ENCODE measurements around the gene NTSR1.

NTSR1 gene

DNA sequence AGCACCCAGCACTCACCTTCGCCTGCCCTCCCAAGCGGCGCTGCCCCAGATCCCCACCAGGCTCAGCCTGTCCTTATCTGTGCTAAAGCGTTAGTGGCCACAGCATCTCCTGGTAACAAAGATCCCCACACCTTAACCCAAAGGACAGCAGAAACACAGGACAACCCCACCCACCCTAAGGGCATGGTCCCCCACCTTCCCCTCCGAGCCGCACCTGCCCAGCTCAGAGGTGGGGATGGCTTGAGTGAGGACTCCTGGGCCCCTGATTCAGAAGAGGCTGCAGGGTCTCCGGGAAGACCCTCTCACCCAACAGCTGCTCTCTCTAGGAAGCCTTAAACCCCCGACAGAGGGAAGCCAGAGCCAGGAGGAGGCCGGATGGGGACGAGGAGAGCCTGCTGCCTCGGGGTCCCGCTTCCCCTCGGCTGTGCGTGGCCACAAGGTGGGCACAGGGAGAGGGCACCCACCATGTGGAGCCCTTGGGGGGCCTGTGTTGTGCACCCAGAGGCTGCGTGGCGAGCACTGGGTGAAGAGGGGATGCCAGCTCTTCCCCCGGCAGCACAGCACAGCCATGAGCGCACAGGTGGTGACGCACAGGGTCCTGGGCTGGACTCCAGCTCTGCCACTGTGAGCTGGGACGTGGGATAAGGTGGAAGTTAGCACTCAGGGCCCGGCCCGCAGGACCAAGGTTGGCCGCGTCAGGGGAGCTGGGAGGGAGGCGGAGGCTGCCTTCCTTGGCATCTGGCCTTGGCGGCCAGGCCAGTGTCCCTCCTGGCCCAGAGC is 55.7 kb downstream of the NTSR1 start:
- TF ChIP-seq SPI1 (IDR thresholded peaks at IDR 0.05; ENCODE audit: borderline replicate concordance, low read depth) = no peak
- TF ChIP-seq, protein P1, sequence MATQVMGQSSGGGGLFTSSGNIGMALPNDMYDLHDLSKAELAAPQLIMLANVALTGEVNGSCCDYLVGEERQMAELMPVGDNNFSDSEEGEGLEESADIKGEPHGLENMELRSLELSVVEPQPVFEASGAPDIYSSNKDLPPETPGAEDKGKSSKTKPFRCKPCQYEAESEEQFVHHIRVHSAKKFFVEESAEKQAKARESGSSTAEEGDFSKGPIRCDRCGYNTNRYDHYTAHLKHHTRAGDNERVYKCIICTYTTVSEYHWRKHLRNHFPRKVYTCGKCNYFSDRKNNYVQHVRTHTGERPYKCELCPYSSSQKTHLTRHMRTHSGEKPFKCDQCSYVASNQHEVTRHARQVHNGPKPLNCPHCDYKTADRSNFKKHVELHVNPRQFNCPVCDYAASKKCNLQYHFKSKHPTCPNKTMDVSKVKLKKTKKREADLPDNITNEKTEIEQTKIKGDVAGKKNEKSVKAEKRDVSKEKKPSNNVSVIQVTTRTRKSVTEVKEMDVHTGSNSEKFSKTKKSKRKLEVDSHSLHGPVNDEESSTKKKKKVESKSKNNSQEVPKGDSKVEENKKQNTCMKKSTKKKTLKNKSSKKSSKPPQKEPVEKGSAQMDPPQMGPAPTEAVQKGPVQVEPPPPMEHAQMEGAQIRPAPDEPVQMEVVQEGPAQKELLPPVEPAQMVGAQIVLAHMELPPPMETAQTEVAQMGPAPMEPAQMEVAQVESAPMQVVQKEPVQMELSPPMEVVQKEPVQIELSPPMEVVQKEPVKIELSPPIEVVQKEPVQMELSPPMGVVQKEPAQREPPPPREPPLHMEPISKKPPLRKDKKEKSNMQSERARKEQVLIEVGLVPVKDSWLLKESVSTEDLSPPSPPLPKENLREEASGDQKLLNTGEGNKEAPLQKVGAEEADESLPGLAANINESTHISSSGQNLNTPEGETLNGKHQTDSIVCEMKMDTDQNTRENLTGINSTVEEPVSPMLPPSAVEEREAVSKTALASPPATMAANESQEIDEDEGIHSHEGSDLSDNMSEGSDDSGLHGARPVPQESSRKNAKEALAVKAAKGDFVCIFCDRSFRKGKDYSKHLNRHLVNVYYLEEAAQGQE (IDR thresholded peaks at IDR 0.05; ENCODE audit: insufficient replicate concordance, low read depth) = no peak
- no peak for TF ChIP-seq POLR2AphosphoS5 (IDR thresholded peaks at IDR 0.05; ENCODE audit: low read depth)
- no peak for TF ChIP-seq GABPA (IDR thresholded peaks at IDR 0.05; ENCODE audit: low read depth)
- TF ChIP-seq, protein P2, sequence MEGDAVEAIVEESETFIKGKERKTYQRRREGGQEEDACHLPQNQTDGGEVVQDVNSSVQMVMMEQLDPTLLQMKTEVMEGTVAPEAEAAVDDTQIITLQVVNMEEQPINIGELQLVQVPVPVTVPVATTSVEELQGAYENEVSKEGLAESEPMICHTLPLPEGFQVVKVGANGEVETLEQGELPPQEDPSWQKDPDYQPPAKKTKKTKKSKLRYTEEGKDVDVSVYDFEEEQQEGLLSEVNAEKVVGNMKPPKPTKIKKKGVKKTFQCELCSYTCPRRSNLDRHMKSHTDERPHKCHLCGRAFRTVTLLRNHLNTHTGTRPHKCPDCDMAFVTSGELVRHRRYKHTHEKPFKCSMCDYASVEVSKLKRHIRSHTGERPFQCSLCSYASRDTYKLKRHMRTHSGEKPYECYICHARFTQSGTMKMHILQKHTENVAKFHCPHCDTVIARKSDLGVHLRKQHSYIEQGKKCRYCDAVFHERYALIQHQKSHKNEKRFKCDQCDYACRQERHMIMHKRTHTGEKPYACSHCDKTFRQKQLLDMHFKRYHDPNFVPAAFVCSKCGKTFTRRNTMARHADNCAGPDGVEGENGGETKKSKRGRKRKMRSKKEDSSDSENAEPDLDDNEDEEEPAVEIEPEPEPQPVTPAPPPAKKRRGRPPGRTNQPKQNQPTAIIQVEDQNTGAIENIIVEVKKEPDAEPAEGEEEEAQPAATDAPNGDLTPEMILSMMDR (IDR thresholded peaks at IDR 0.05; ENCODE audit: insufficient read depth, low read length) = no peak
- Histone ChIP-seq H3K27me3 (ENCODE audit: insufficient read depth, poor library complexity, severe bottlenecking) (no peaks in the 10 kb centered on the region), H3K27ac (replicated peaks) (no peak overlapping the region), H3K4me3 (replicated peaks; ENCODE audit: insufficient read depth, low read length) (no peak overlapping the region)
- no peak for DNase-seq (ENCODE audit: low read depth in 1 of 2, low spot score in 1 of 2)

DNA sequence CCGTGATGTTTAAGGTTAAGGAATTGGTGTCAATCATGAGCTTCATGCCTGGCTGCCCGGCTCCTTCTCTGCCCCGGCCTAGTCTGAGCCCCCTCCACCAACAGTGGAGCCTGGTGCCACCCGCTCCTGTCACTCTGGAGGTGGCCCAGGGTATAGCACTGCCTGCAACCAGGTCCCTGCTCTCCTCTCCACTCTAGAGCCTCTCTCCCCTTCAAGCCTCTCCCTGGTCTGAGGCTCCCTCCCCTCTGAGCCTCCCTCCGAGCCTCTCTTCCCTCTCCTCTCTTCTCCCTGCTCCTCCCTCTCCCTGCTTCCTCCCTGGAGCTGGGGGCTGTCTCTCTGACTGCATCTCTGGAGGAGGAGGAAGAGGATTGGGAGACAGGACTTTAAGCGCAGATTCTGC is 56.4 kb downstream of the NTSR1 start:
- no peak overlapping the region for H3K27ac ChIP-seq (replicated peaks)
- TF ChIP-seq, protein P1 (IDR thresholded peaks at IDR 0.05; ENCODE audit: insufficient replicate concordance, low read depth) = no peak
- no peak for TF ChIP-seq POLR2AphosphoS5 (IDR thresholded peaks at IDR 0.05; ENCODE audit: low read depth)
- TF ChIP-seq SPI1 (IDR thresholded peaks at IDR 0.05; ENCODE audit: borderline replicate concordance, low read depth) = no peak
- TF ChIP-seq, protein P2 (IDR thresholded peaks at IDR 0.05; ENCODE audit: insufficient read depth, low read length) = no peak
- no peak for TF ChIP-seq GABPA (IDR thresholded peaks at IDR 0.05; ENCODE audit: low read depth)
- H3K27me3 ChIP-seq (ENCODE audit: insufficient read depth, poor library complexity, severe bottlenecking) = no peaks in the 10 kb centered on the region
- H3K4me3 ChIP-seq (replicated peaks; ENCODE audit: insufficient read depth, low read length) = no peak overlapping the region
- DNase-seq (ENCODE audit: low read depth in 1 of 2, low spot score in 1 of 2) = no peak

DNA sequence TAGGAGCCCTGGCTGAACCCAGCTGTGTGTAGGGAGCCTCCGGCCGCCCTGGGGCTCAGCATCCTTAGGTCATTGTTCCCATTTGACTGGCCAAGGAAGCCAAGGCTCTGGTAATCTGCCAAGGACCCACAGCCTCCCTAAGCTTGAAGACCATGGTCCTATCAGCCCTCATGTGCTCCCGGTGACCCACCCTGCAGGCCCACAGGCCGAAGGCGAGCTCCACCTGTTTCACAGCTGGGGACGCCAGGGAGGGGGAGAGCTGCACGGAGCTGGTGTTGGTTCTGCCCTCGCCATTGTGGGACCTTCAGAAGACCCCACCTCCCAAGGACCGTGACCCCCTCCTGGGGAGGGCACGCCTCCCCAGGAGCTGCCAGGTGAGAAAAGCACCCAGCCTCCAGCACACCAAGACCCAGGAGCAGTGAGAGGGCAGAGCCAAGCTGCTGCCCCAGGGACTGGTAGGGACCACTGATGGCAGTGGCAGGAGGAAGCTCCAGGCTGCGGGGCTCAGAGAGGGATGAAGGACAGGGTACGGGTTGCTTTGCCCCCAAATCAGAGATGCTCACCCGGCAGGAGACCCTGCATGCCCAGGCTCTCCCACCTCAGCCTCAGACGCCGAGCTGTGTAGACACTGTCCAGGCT is 56.9 kb downstream of the NTSR1 start:
- TF ChIP-seq, protein P1 (IDR thresholded peaks at IDR 0.05; ENCODE audit: insufficient replicate concordance, low read depth) = no peak
- TF ChIP-seq, protein P2 (IDR thresholded peaks at IDR 0.05; ENCODE audit: insufficient read depth, low read length) = no peak
- no peak for TF ChIP-seq POLR2AphosphoS5 (IDR thresholded peaks at IDR 0.05; ENCODE audit: low read depth)
- no peak for TF ChIP-seq SPI1 (IDR thresholded peaks at IDR 0.05; ENCODE audit: borderline replicate concordance, low read depth)
- H3K27ac ChIP-seq (replicated peaks) = no peak overlapping the region
- no peak for DNase-seq (ENCODE audit: low read depth in 1 of 2, low spot score in 1 of 2)

More for the DNA sequence above, 56.9 kb downstream of the NTSR1 start:
- Histone ChIP-seq H3K4me3 (replicated peaks; ENCODE audit: insufficient read depth, low read length) (no peak overlapping the region), H3K27me3 (ENCODE audit: insufficient read depth, poor library complexity, severe bottlenecking) (no peaks in the 10 kb centered on the region)
